GF-D8 (cell line): Measurements from ENCODE around the gene RBM11.

Experiments used
- DNase-seq: peaks from one replicate; lab custom pipeline; 2025; lab: John Stamatoyannopoulos, UW

Gene RBM11

GRCh38 chr21:14271053-14271452, 55.1 kb downstream of the RBM11 start:
- DNase-seq: no peak

GRCh38 chr21:14271641-14272040, 55.7 kb downstream of the RBM11 start:
- no peak for DNase-seq

- DNase-seq: no peak
These were observed 58.0 kb downstream of the RBM11 start for GRCh38 chr21:14273736-14274538.

- no peak for DNase-seq
These were observed 59.8 kb downstream of the RBM11 start for GRCh38 chr21:14275702-14276205.
